IMR-90 (cell line): ENCODE data around the gene LIX1.

Source experiments
- CEBPB ChIP-seq: IDR thresholded peaks from 2 replicates; pipeline ENCODE4 v1.6.1; 2012; ENCODE audit warnings: low read depth, low read length, improper control_type of control experiment
- CTCF ChIP-seq: conservative IDR thresholded peaks from 2 replicates; pipeline ENCODE4 v1.5.1; 2012; ENCODE audit warnings: mild to moderate bottlenecking, low read depth, low read length, improper control_type of control experiment

- TF ChIP-seq CTCF (no peak), CEBPB (no peak)
Observed at GRCh38 chr5:97143704-97144103, 1.3 kb upstream of the LIX1 start.
